Spleen (tissue), 7 donors: ENCODE data around the gene MPZL1.

Experiments used
- POLR2AphosphoS5 ChIP-seq, 3 donors: sonication (generic); formaldehyde crosslinking; IDR thresholded peaks; one replicate each; pipeline ENCODE4 v1.5.1; 2017; ENCODE audit warnings: antibody characterized with exemption in 3 of 3
- TF ChIP-seq, protein P1 (sequence below), 11 experiments: fragments of 200-600 bp in 7 of 11; fragments of 450-650 bp in 4 of 11; sonication (generic) in 4 of 11; IDR thresholded peaks in 8 of 11; conservative IDR thresholded peaks in 3 of 11; 1 replicate in 7 of 11; 2 replicates in 4 of 11; pipeline versions ENCODE4 v1.4.0 to v1.8.0; 2016 to 2021; ENCODE audit warnings: antibody characterized with exemption in 11 of 11, inconsistent platforms in 4 of 11, mild to moderate bottlenecking in 1 of 11
- donor health status: DM: no; HTN: no; CAD: no; lungs with moderate emphysema.
- donor health status: DM: no; HTN: no; CAD: no.
- donor health status: DM: no; HTN: no; CAD: no.

DNA sequence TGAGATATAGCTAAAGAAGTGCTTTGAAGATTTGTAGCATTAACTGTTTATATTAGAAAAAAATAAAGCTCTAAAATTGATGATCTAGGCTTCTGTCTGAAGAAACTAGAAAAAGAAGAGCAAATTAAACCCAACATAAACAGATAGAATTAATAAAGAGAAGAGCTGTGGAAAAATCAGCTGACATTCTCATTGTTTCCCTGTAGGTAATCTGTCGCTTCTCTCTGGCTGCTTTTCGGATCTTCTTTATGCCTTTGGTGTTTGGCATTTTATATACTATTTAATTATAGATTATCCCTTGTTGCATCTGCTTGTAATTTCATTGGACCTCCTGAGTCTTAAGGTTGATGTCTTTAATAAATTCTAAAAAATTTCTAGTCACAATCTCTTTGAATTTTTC is 59.8 kb downstream of the MPZL1 start:
- TF ChIP-seq, protein P1, sequence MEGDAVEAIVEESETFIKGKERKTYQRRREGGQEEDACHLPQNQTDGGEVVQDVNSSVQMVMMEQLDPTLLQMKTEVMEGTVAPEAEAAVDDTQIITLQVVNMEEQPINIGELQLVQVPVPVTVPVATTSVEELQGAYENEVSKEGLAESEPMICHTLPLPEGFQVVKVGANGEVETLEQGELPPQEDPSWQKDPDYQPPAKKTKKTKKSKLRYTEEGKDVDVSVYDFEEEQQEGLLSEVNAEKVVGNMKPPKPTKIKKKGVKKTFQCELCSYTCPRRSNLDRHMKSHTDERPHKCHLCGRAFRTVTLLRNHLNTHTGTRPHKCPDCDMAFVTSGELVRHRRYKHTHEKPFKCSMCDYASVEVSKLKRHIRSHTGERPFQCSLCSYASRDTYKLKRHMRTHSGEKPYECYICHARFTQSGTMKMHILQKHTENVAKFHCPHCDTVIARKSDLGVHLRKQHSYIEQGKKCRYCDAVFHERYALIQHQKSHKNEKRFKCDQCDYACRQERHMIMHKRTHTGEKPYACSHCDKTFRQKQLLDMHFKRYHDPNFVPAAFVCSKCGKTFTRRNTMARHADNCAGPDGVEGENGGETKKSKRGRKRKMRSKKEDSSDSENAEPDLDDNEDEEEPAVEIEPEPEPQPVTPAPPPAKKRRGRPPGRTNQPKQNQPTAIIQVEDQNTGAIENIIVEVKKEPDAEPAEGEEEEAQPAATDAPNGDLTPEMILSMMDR (IDR thresholded peaks at IDR 0.05 in 8 of 11, conservative IDR thresholded peaks at IDR 0.05 in 3 of 11): no peak
- TF ChIP-seq POLR2AphosphoS5 (IDR thresholded peaks at IDR 0.05): no peak
